ENCODE results near the gene CXCL5.
"Not testable (repeated sequence)": the region's sequence is repeated elsewhere in the genome, so short reads cannot be mapped to it uniquely, and the experiment has no call there.

Gene CXCL5

GRCh38 chr4:74014332-74014731 is 15.9 kb upstream of the CXCL5 start:
- DNase-seq: no peak

GRCh38 chr4:74013264-74013663 is 14.8 kb upstream of the CXCL5 start:
- DNase-seq: no peak

DNA sequence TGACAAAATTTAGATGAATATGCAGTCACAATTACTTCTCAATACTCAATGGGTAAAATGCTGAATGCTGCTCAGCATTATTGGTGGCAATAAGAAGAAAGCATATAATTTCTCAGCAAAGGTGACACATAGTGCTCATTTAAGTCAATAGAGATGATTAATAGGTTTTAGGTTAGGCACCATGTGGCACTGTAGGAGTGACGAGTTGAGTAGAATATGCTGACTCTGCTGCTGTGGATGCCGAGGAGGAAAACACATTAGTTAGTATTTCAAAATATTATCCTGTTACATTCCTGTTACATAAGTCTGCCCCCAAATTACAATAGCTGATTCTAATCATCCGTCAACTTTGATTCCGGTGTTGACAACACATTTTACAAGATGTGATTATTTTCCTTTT is 13.7 kb upstream of the CXCL5 start:
- DNase-seq: no peak

GRCh38 chr4:74009307-74009706 is 10.8 kb upstream of the CXCL5 start:
- no peak for DNase-seq

DNA sequence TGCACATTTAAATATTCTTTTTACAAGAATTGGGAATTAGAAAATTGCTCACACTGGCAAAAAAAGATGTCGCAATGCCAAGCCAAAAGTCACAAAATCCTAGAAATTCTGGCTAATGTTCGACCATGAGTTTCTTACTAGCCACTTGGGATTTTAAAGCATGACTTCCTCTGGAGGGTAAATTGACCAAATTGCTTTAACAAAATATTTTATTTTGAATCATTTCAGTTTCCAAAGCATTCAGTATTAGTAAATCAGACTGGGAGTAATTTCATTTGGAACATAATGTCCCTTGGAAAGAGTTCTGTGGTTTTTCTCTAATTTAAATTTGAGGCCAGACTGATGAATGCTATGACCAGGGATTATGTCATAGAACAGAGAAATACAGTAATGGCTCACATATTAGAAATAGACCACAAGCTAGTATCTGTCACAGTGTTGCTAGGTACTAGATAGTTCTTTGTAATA is 7.6 kb upstream of the CXCL5 start:
- no peak for DNase-seq

GRCh38 chr4:74005528-74005927 is 7.1 kb upstream of the CXCL5 start:
- DNase-seq: no peak

GRCh38 chr4:74004668-74005067 is 6.2 kb upstream of the CXCL5 start:
- DNase-seq: no peak

DNA sequence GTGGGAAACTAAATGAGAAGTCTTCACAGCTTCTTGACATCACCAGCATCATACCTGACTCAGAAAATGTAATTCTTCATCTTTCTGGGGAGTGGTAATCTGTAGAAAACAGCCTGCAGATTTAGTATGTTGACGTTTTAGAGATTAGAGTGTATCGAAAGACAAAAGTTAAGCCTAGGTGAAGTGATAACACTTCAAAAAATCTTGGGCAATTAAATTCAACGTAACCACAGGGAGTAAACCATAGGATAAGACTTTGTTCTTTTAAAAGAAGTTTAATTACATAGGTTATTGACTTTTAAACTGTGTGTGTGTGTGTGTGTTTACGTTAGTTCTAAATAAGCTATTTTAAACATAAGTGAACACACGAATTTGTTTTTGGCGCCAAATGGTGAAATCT is 1.8 kb upstream of the CXCL5 start:
- no peak for DNase-seq

GRCh38 chr4:73992050-73992449 is 6.4 kb downstream of the CXCL5 start:
- no peak for DNase-seq

DNA sequence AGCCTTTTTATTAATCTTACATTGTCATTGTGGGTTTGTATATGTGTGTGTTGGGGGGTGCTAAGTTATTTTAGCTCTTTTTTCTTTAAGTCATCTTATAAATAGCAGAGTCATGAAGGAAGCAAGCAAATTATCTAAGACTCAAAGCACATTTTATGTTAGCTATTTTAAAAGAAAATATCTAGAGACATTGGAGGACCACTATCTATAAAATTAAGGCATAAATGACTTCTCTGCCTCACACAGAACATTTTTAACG is 6.8 kb downstream of the CXCL5 start:
- no peak for DNase-seq

- DNase-seq: no peak
Measured at GRCh38 chr4:73990988-73991741, 7.3 kb downstream of the CXCL5 start.

- DNase-seq: no peak
Measured at GRCh38 chr4:73989928-73990327, 8.5 kb downstream of the CXCL5 start.

DNA sequence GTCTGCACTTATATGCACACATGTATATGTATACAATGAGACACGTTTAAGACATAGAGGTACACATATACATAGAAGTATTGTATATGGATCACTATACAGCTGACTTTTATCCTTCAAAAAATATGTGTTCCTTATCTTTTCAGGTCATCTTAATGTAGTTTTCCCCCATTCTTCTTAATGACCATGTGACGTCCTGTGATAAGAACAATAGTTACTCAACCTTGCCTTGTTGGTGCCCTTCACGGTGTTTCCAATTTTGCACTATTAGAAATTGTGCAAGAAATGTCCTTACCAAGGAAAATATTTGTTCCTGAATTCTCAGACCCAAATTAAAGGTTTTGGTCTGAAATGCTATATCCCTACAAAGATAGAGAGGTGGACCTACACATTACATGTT is 9.4 kb downstream of the CXCL5 start:
- no peak for DNase-seq

GRCh38 chr4:73988061-73988460 is 10.4 kb downstream of the CXCL5 start, which contains the start of gene PPBP:
Gene PPBP (minus strand): TSS chr4:73988190. CDS start chr4:73988103, 87 bp downstream.
- DNase-seq: no peak

DNA sequence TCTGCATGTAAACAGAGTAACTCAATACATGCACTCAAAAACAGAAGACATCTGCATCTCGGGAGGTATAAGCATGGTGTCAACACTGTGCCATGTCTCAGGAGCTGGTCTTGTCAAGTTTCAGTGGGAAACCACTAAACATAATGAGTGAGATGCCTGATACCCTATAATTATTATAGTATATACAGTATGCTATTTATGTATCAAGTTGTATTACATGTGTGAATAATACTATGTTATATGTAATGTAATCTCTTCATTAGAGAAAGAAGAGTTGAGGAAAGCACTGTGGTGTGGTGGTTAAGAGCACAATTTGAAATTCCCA is 13.0 kb downstream of the CXCL5 start:
- no peak for DNase-seq

DNA sequence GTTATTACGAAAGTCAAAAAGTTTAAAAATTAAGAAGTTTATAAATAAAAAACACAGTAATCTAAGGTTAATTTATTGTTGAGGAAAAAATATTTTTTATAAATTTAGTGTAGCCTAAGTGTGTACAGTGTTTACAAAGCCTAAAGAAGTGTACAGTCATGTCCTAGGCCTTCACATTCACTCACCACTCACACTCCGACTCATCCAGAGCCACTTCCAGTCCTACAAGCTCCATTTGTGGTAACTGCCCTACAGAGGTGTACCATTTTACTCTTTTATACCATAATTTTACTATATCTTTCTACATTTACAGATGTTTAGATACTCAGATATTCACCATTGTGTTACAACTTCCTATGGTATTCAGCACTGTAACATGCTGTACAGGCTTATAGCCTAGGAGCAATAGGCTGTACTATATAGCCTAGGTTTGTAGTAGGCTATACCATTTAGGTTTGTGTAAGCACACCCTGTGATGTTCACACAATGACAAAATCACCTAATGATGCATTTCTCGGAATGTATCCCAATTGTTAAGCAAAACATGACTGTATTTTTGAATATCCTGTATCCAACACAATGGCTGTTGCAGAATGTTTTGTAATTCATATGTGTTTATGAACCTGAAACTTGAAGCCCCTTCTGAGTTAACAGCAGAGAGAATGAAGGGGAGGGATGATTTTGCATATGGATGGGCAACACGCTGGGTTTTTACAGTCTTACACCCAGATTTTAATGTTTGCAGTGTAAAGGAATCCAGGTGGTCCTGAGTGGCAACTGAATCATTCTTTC is 13.5 kb downstream of the CXCL5 start:
- DNase-seq: no peak

GRCh38 chr4:73981175-73981574 is 17.3 kb downstream of the CXCL5 start:
- DNase-seq: not testable (repeated sequence)

DNA sequence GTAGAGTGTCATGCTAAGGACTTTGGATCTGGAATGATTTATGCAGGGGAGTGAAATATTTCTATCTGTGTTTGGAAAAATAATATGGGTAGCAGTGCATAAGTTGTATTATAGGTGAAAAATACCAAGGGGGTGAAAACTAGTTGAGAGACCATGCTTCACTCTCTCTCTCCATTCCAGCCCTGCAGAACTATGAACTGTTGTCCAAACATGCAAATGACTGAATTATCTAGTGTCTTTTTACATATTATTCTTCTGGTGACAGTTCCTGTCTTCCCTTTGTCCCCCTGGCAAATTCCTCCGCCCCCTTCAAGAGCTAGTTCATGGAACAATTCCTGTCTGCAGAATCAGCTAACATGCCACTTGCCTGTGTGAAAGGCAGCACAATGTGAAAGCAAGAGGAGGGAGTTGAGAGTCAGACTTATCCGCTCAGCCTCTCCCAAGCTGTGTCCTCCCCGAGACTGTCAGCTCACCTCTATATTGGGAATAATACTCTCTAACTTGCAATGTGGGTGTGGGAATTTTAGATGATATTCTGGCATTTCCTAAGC is 19.0 kb downstream of the CXCL5 start:
- no peak for DNase-seq

DNA sequence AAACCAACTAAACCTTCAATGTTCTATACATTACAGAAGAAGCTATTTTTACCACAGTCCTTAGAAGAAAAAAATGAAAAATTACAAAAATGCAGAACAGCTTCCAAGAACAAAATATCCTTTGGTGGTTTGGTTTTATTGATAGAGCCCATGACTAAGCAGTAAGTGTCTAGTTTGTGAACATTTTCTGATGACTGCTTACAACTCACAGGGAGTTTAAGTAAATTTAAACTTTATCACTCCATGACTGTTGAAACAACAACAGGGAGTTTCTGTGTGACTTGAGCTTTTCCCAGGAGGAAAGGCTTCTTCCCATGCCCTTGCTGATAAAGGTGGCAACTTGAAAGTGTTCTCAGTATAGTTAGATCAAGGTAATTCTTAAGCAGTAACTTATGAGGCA is 19.6 kb downstream of the CXCL5 start:
- DNase-seq: no peak

- no peak for DNase-seq
Measured at GRCh38 chr4:73976716-73977115, 21.8 kb downstream of the CXCL5 start.

GRCh38 chr4:73976217-73976616 is 22.3 kb downstream of the CXCL5 start:
- no peak for DNase-seq

DNA sequence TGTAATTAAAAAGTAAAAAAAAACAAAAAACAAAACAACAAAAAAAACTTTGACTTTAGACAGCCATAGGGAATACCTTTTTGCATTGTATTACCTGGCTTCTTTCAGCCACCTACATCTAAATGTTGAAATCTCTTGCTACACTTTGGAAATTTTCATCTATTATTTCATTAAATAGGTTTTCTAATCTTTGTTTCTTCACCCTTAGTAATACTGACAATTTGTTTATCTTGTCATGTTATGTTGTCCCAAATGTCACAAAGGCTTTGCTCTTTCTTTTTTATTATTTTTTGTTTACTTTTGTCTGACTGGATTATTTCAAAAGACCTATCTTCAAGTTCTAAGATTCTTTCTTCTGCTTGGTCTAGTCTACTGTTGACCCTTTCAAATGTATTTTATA is 24.1 kb downstream of the CXCL5 start:
- no peak for DNase-seq

- no peak for DNase-seq
Measured at GRCh38 chr4:73970945-73971344, 27.5 kb downstream of the CXCL5 start.

DNA sequence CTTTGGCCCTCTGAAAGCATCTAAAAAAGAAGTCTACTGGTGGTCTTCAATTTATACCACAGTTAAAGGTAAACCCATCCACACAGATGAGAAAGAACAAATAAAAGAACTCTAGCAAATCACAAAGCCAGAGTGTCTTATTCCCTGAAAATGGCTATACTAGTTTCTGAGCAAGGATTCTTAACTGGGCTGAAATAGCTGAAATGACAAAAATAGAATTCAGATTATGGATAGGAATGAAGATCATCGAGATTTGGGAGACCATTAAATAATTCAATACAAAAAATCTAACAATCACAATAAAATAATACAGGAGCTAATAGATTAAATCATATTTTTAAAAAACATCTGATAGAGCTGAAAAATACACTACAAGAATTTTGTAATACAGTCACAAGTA is 28.5 kb downstream of the CXCL5 start:
- DNase-seq: no peak

GRCh38 chr4:73967866-73968265 is 30.6 kb downstream of the CXCL5 start:
- DNase-seq: no peak

All from KG1 (cell line).